C4-2B (cell line): ENCODE data around the gene SYK.

Experiments
- CTCF ChIP-seq: fragments of 450-650 bp; conservative IDR thresholded peaks from 2 replicates; pipeline ENCODE4 v1.5.1; 2017; ENCODE audit warnings: mild to moderate bottlenecking
- ZFX ChIP-seq: fragments of 450-650 bp; IDR thresholded peaks from 2 replicates; pipeline ENCODE4 v1.6.1; 2017

GRCh38 chr9:90895786-90896185 lies 94.2 kb downstream of the SYK start:
- TF ChIP-seq CTCF (no peak), ZFX (no peak)
